WTC11 (cell line): ENCODE data around the gene LHX3. TPM values are rescaled to one million over a fixed set of nuclear protein-coding genes. Genes with fewer than 3 reads are reported as not detected.
A peak's percentile ranks its signal among the peaks of the same experiment; 100 is the strongest.

Source experiments
- ATAC-seq: fragments of 200-7000 bp; cut with Tn5 transposase; 2 replicates; pipeline ENCODE4 v1.10.0; 2021; ENCODE audit warnings: mild to moderate bottlenecking, moderate library complexity
- CTCF ChIA-PET: fragments of 300-600 bp; sonication (Branson Sonifier 250); formaldehyde crosslinking; loops from one replicate; lab custom pipeline; 2021; ENCODE audit warnings: antibody characterized with exemption; lab: Charles Lee
- POLR2A ChIA-PET: fragments of 350-600 bp; sonication (Branson Sonifier 250); formaldehyde crosslinking; loops from one replicate; lab custom pipeline; 2021; ENCODE audit warnings: antibody characterized with exemption; lab: Charles Lee
- DNase-seq: peaks from one replicate; pipeline ENCODE4 v3.0.0; 2021; ENCODE audit warnings: low spot score
- H3K27ac Mint-ChIP-seq: 2 replicates; pipeline ENCODE4 v1.8.0; 2021; ENCODE audit warnings: mixed read lengths
- H3K27me3 Mint-ChIP-seq: 2 replicates; pipeline ENCODE4 v1.8.0; 2021; ENCODE audit warnings: low read depth, mild to moderate bottlenecking, moderate library complexity, mixed read lengths
- H3K36me3 Mint-ChIP-seq: 2 replicates; pipeline ENCODE4 v1.8.0; 2021; ENCODE audit warnings: mixed read lengths
- H3K4me1 Mint-ChIP-seq: 2 replicates; pipeline ENCODE4 v1.8.0; 2022; ENCODE audit warnings: mixed read lengths
- H3K4me3 Mint-ChIP-seq: 2 replicates; pipeline ENCODE4 v1.8.0; 2021; ENCODE audit warnings: mild to moderate bottlenecking, moderate library complexity, mixed read lengths
- H3K9me3 Mint-ChIP-seq: 2 replicates; pipeline ENCODE4 v1.8.0; 2021; ENCODE audit warnings: mixed read lengths
- ATF3 ChIP-seq: sonication (generic); formaldehyde crosslinking; conservative IDR thresholded peaks from 2 replicates; pipeline ENCODE4 v1.8.1; 2022; ENCODE audit warnings: mild to moderate bottlenecking, missing genetic modification reagents
- CREM ChIP-seq: sonication (generic); formaldehyde crosslinking; IDR thresholded peaks from 2 replicates; pipeline ENCODE4 v1.8.1; 2022; ENCODE audit warnings: mild to moderate bottlenecking, missing genetic modification reagents, moderate library complexity
- CTCF ChIP-seq: fragments of 200-600 bp; IDR thresholded peaks from 2 replicates; pipeline ENCODE4 v1.8.0; 2022; ENCODE audit warnings: antibody characterized with exemption
- GABPB1 ChIP-seq: sonication (generic); formaldehyde crosslinking; IDR thresholded peaks from 2 replicates; pipeline ENCODE4 v1.8.1; 2023; ENCODE audit warnings: mild to moderate bottlenecking, missing genetic modification reagents
- JAZF1 ChIP-seq: fragments of 250-450 bp; sonication (Bioruptor Pico); IDR thresholded peaks from 2 replicates; pipeline ENCODE4 v1.9.0; 2021; ENCODE audit warnings: moderate library complexity, mild to moderate bottlenecking, inconsistent platforms
- MLX ChIP-seq: sonication (generic); formaldehyde crosslinking; IDR thresholded peaks from 2 replicates; pipeline ENCODE4 v1.8.1; 2023; ENCODE audit warnings: mild to moderate bottlenecking, missing genetic modification reagents, moderate library complexity
- MYBL2 ChIP-seq: sonication (generic); formaldehyde crosslinking; IDR thresholded peaks from 2 replicates; pipeline ENCODE4 v1.8.1; 2023; ENCODE audit warnings: mild to moderate bottlenecking, moderate library complexity, missing genetic modification reagents
- OVOL2 ChIP-seq: fragments of 250-450 bp; sonication (Bioruptor Pico); IDR thresholded peaks from 2 replicates; pipeline ENCODE4 v1.9.0; 2021; ENCODE audit warnings: mild to moderate bottlenecking, borderline replicate concordance
- PRDM15 ChIP-seq: sonication (generic); formaldehyde crosslinking; IDR thresholded peaks from 2 replicates; pipeline ENCODE4 v1.8.0; 2022; ENCODE audit warnings: missing genetic modification reagents
- SMAD4 ChIP-seq: sonication (generic); formaldehyde crosslinking; IDR thresholded peaks from 2 replicates; pipeline ENCODE4 v1.8.0; 2022; ENCODE audit warnings: mild to moderate bottlenecking, missing genetic modification reagents
- SOX15 ChIP-seq: fragments of 250-450 bp; sonication (Bioruptor Pico); IDR thresholded peaks from 2 replicates; pipeline ENCODE4 v1.9.0; 2021; ENCODE audit warnings: mild to moderate bottlenecking
- USF1 ChIP-seq: sonication (generic); formaldehyde crosslinking; IDR thresholded peaks from 2 replicates; pipeline ENCODE4 v1.8.0; 2022; ENCODE audit warnings: mild to moderate bottlenecking, missing genetic modification reagents
- ZBTB43 ChIP-seq: sonication (generic); formaldehyde crosslinking; IDR thresholded peaks from 2 replicates; pipeline ENCODE4 v1.8.1; 2023; ENCODE audit warnings: mild to moderate bottlenecking, missing genetic modification reagents
- ZMAT4 ChIP-seq: fragments of 250-450 bp; sonication (Bioruptor Pico); IDR thresholded peaks from 2 replicates; pipeline ENCODE4 v1.9.0; 2021; ENCODE audit warnings: mild to moderate bottlenecking
- ZNF121 ChIP-seq: sonication (generic); formaldehyde crosslinking; IDR thresholded peaks from 2 replicates; pipeline ENCODE4 v1.8.0; 2023; ENCODE audit warnings: missing genetic modification reagents
- ZNF138 ChIP-seq: sonication (generic); formaldehyde crosslinking; conservative IDR thresholded peaks from 2 replicates; pipeline ENCODE4 v1.8.1; 2022; ENCODE audit warnings: mild to moderate bottlenecking, moderate library complexity, missing genetic modification reagents
- ZNF232 ChIP-seq: sonication (generic); formaldehyde crosslinking; IDR thresholded peaks from 2 replicates; pipeline ENCODE4 v1.8.0; 2022; ENCODE audit warnings: mild to moderate bottlenecking, missing genetic modification reagents
- ZNF263 ChIP-seq: sonication (generic); formaldehyde crosslinking; IDR thresholded peaks from 2 replicates; pipeline ENCODE4 v1.8.1; 2022; ENCODE audit warnings: low read depth, mild to moderate bottlenecking, moderate library complexity, missing genetic modification reagents
- total RNA-seq: library from RNA; stranded (reverse); gene quantifications from 3 replicates; pipeline ENCODE4 v1.2.3, GENCODE V29; 2021

The LHX3 gene
- total RNA-seq, 1 experiment from 2014 or later, result not detected

GRCh38 chr9:136239983-136240330 is 35.0 kb upstream of the LHX3 start:
- Mint-ChIP-seq H3K9me3 (no peaks in the 10 kb centered on the region), H3K27me3 (no peaks in the 10 kb centered on the region), H3K4me1 (peaks cover 23% of the 10 kb centered on the region), H3K4me3 (no peak overlapping the region), H3K27ac (no peak overlapping the region), H3K36me3 (peaks cover 2% of the 10 kb centered on the region)
- POLR2A ChIA-PET, result no interaction called here
- TF ChIP-seq ATF3 (CRISPR knock-in tag) (no peak), ZMAT4 (no peak), MYBL2 (CRISPR knock-in tag) (no peak), USF1 (CRISPR knock-in tag) (no peak), CREM (CRISPR knock-in tag) (no peak), OVOL2 (CRISPR knock-in tag) (no peak), CTCF (no peak), PRDM15 (no peak), ZNF232 (CRISPR knock-in tag) (no peak), SMAD4 (no peak), GABPB1 (CRISPR knock-in tag) (no peak), MLX (CRISPR knock-in tag) (no peak), JAZF1 (CRISPR knock-in tag) (no peak), ZNF263 (CRISPR knock-in tag) (no peak), ZNF138 (CRISPR knock-in tag) (no peak), SOX15 (CRISPR knock-in tag) (no peak)
- DNase-seq (no peak), ATAC-seq (no peak)
- CTCF ChIA-PET, result interaction anchor here (1.1 kb wide), 1 partner anchor 96 kb away, joined by 3 read pairs; no protein-coding TSS in a partner anchor

- Mint-ChIP-seq H3K36me3 (peaks cover 4% of the 10 kb centered on the region), H3K27ac (peak overlapping the region; percentile 65)
- ATAC-seq, result no peak
Measured at GRCh38 chr9:136239135-136239982, 34.4 kb upstream of the LHX3 start.

More at GRCh38 chr9:136239135-136239982, 34.4 kb upstream of the LHX3 start:
- TF ChIP-seq ZBTB43 (no peak), ZNF121 (CRISPR knock-in tag) (peak; percentile 47; the same call in 1 of the 2 replicates)
- no peak for DNase-seq
- Mint-ChIP-seq H3K4me1 (peaks cover 17% of the 10 kb centered on the region), H3K27me3 (no peaks in the 10 kb centered on the region), H3K9me3 (no peaks in the 10 kb centered on the region), H3K4me3 (no peak overlapping the region)
- CTCF ChIA-PET, result interaction anchor here (1.1 kb wide), 1 partner anchor 96 kb away, joined by 3 read pairs; no protein-coding TSS in a partner anchor
- POLR2A ChIA-PET, result no interaction called here
